Stimulated activated naive B cell treated with anti-CD40 and anti-IgM and Interleukin-4, amounts not matched to agents 10 μg/mL and 1 μg/mL and 100 μg/mL, for 72 hours (primary cell): Measurements from ENCODE around the gene ATR.
"Not testable (repeated sequence)": the region's sequence is repeated elsewhere in the genome, so short reads cannot be mapped to it uniquely, and the experiment has no call there.

Source experiments
- ATAC-seq, 2 donors: fragments of 150-1000 bp; cut with Tn5 transposase; replicated peaks; 2 replicates each; pipeline ENCODE4 v1.10.0; 2021; ENCODE audit warnings: moderate library complexity in 1 of 2
- DNase-seq: peaks from one replicate; pipeline ENCODE4 v3.0.0; 2021
- H3K27ac Mint-ChIP-seq: one replicate; pipeline ENCODE4 v1.8.0; 2022; ENCODE audit warnings: mild to moderate bottlenecking, mixed read lengths
- H3K27me3 Mint-ChIP-seq, 2 donors: one replicate each; pipeline ENCODE4 v1.8.0; 2022; ENCODE audit warnings: mixed read lengths in 2 of 2
- H3K36me3 Mint-ChIP-seq, 2 donors: one replicate each; pipeline ENCODE4 v1.8.0; 2022; ENCODE audit warnings: mixed read lengths in 2 of 2, mild to moderate bottlenecking in 1 of 2
- H3K4me1 Mint-ChIP-seq, 2 donors: one replicate each; pipeline ENCODE4 v1.8.0; 2022; ENCODE audit warnings: mixed read lengths in 2 of 2, mild to moderate bottlenecking in 1 of 2
- H3K4me3 Mint-ChIP-seq, 2 donors: one replicate each; pipeline ENCODE4 v1.8.0; 2022; ENCODE audit warnings: mild to moderate bottlenecking in 2 of 2, mixed read lengths in 2 of 2, moderate library complexity in 1 of 2
- H3K9me3 Mint-ChIP-seq, 2 donors: one replicate each; pipeline ENCODE4 v1.8.0; 2022; ENCODE audit warnings: mixed read lengths in 2 of 2, mild to moderate bottlenecking in 1 of 2

The ATR gene

DNA sequence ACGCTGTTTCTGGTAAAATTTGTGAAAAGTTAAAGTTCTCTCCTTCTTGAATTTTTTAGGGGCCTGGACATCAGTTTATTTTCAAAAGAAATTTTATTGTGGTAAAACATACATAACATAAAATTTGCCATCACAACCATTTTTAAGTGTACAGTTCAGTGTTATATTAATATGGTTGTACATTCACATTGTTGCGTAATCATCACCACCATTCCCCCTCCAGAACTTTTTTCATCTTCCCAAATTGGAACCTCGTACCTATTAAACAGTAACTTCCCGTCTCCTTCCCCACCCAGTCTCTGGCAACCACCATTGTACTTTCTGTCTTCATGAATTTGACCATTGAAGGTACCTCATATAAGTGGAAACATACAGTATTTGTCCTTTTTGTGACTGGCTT lies 107.7 kb downstream of the ATR start:
- no peak for ATAC-seq
- peaks cover 11 to 23% of the 10 kb centered on the region in 2 donors for H3K36me3 Mint-ChIP-seq

DNA sequence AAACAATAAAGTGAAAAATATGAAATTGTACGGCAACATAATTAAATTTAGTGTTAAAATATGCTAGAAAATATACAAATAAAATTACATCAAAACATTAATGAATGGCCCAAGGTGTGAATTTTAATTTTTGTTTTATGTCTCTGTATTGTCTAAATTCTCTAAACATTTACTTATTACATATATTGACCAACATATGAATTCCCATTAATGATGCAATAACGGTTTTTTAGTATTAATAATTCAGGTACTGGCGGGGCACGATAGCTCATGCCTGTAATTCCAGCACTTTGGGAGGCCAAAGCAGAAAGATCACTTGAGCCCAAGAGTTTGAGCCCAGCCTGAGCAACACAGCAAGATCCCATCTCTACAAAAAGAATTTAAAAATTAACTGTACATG lies 110.1 kb downstream of the ATR start:
- DNase-seq (no peak), ATAC-seq (no peak)
- no peaks in the 10 kb centered on the region for H3K27me3 Mint-ChIP-seq
- peaks cover 14 to 30% of the 10 kb centered on the region in 2 donors for H3K36me3 Mint-ChIP-seq
- no peaks in the 10 kb centered on the region for H3K4me1 Mint-ChIP-seq
- H3K27ac Mint-ChIP-seq, result no peak overlapping the region
- H3K9me3 Mint-ChIP-seq, result no peaks in the 10 kb centered on the region
- H3K4me3 Mint-ChIP-seq, result no peak overlapping the region

More for the DNA sequence above, 107.7 kb downstream of the ATR start:
- no peak overlapping the region for H3K27ac Mint-ChIP-seq
- no peaks in the 10 kb centered on the region for H3K4me1 Mint-ChIP-seq
- H3K27me3 Mint-ChIP-seq, result no peaks in the 10 kb centered on the region
- H3K4me3 Mint-ChIP-seq, result no peak overlapping the region
- peaks cover 0 to 1% of the 10 kb centered on the region in 2 donors for H3K9me3 Mint-ChIP-seq
- DNase-seq, result no peak

- Mint-ChIP-seq H3K4me1 (no peaks in the 10 kb centered on the region), H3K4me3 (no peak overlapping the region), H3K36me3 (peaks cover 8 to 25% of the 10 kb centered on the region in 2 donors), H3K9me3 (no peaks in the 10 kb centered on the region), H3K27me3 (no peaks in the 10 kb centered on the region), H3K27ac (no peak overlapping the region)
- DNase-seq (no peak), ATAC-seq (no peak)
These were observed 110.8 kb downstream of the ATR start for GRCh38 chr3:142467768-142468167.

GRCh38 chr3:142460689-142461088 lies 117.8 kb downstream of the ATR start:
- no peaks in the 10 kb centered on the region for H3K4me1 Mint-ChIP-seq
- no peak for ATAC-seq
- H3K27ac Mint-ChIP-seq, result no peak overlapping the region
- H3K36me3 Mint-ChIP-seq, result peaks cover 20 to 31% of the 10 kb centered on the region in 2 donors
- no peak overlapping the region for H3K4me3 Mint-ChIP-seq
- no peaks in the 10 kb centered on the region for H3K9me3 Mint-ChIP-seq
- H3K27me3 Mint-ChIP-seq, result no peaks in the 10 kb centered on the region
- no peak for DNase-seq

GRCh38 chr3:142459929-142460328 lies 118.6 kb downstream of the ATR start:
- Mint-ChIP-seq H3K4me1 (no peaks in the 10 kb centered on the region), H3K27me3 (no peaks in the 10 kb centered on the region), H3K4me3 (no peak overlapping the region), H3K27ac (no peak overlapping the region), H3K9me3 (no peaks in the 10 kb centered on the region), H3K36me3 (peaks cover 25 to 32% of the 10 kb centered on the region in 2 donors)
- ATAC-seq (no peak), DNase-seq (no peak)

DNA sequence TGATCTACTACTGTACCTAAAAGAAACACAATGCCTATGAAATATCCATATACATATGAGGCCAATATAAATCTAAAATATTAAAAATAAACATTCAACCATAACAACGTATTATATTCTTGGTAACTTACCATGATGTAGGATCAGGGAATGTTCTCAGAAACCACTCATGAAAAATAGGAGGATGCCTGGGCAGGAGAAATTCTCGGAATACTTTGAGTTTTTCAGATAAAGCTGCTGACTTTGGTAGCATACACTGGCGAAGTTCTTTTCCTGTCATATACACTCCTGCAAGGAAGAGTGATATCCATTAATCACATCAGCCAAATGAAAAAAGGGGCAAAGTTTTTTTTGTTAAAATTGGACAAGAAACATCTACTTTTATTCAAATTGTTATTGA lies 119.4 kb downstream of the ATR start:
- Mint-ChIP-seq H3K27ac (no peak overlapping the region), H3K9me3 (no peaks in the 10 kb centered on the region), H3K36me3 (peaks cover 27 to 32% of the 10 kb centered on the region in 2 donors), H3K4me3 (no peak overlapping the region), H3K4me1 (no peaks in the 10 kb centered on the region), H3K27me3 (no peaks in the 10 kb centered on the region)
- no peak for ATAC-seq
- no peak for DNase-seq

DNA sequence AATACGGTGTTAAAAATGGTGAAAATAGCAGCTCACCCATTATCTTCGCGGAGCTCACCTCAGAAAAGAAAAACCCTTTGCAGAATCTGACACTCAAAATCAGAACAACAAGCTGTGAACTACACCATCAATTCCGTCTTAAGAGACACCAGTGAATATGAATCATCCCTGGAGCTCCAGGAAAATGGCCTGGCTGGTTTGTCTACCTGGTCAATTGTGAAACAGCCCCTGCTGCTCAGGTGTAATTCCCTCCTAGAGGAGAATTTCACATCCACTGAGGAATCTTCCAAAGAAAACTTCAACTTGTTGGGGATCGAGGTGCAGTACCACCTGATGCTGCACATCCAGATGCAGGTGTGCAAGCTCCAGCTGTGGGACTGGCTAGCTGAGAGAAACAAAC lies 127.7 kb downstream of the ATR start:
- Mint-ChIP-seq H3K27me3 (no peaks in the 10 kb centered on the region), H3K36me3 (peaks cover 25 to 41% of the 10 kb centered on the region in 2 donors), H3K27ac (no peak overlapping the region), H3K9me3 (no peaks in the 10 kb centered on the region), H3K4me3 (no peak overlapping the region), H3K4me1 (peaks cover 7 to 21% of the 10 kb centered on the region in 2 donors)
- DNase-seq (no peak), ATAC-seq (no peak)

DNA sequence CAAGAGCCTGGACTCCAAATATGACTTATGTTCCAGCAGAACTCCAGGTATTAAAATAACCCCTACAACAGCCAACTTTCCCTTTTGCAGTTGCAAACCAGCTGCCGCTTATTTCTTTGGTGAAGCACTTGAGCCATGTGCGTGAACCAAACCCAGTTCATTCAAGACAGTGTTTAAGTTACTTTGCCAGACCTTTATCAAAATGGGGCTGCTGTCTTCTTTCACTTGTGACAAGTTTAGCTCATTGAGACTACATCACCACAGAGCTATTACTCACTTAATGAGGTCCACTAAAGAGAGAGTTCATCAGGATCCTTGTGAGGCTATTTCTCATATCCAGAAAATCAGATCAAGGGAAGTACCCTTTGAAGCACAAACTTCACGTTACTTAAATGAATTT lies 128.3 kb downstream of the ATR start:
- peaks cover 18 to 35% of the 10 kb centered on the region in 2 donors for H3K36me3 Mint-ChIP-seq
- no peak for DNase-seq
- H3K4me3 Mint-ChIP-seq, result no peak overlapping the region
- H3K27me3 Mint-ChIP-seq, result no peaks in the 10 kb centered on the region
- ATAC-seq, result no peak
- H3K9me3 Mint-ChIP-seq, result no peaks in the 10 kb centered on the region
- H3K27ac Mint-ChIP-seq, result no peak overlapping the region
- peaks cover 13 to 28% of the 10 kb centered on the region in 2 donors for H3K4me1 Mint-ChIP-seq

- H3K27me3 Mint-ChIP-seq, result no peaks in the 10 kb centered on the region
- peak; percentile 95 for DNase-seq
- H3K4me1 Mint-ChIP-seq, result peaks cover 22 to 43% of the 10 kb centered on the region in 2 donors
- ATAC-seq, result peak; percentile 98 to 99
- peak within 1 kb of the TSS; percentile 99 for H3K27ac Mint-ChIP-seq
- H3K9me3 Mint-ChIP-seq, result no peaks in the 10 kb centered on the region
- peaks cover 10 to 31% of the 10 kb centered on the region in 2 donors for H3K36me3 Mint-ChIP-seq
- peak within 1 kb of the TSS; percentile 95 to 96 for H3K4me3 Mint-ChIP-seq
These were observed 130.4 kb downstream of the ATR start, which contains the start of gene XRN1 for GRCh38 chr3:142447852-142448823. Gene XRN1 (minus strand): TSS chr3:142448037. CDS start chr3:142447944, 93 bp downstream.

GRCh38 chr3:142447301-142447851 lies 131.2 kb downstream of the ATR start:
- Mint-ChIP-seq H3K27ac (peak overlapping the region; percentile 99), H3K36me3 (peaks cover 12 to 29% of the 10 kb centered on the region in 2 donors), H3K27me3 (no peaks in the 10 kb centered on the region), H3K9me3 (no peaks in the 10 kb centered on the region), H3K4me1 (peaks cover 25 to 48% of the 10 kb centered on the region in 2 donors), H3K4me3 (peak overlapping the region; percentile 95 to 96)
- ATAC-seq (peak; percentile 39 to 44), DNase-seq (peak; percentile 18)

GRCh38 chr3:142445816-142446254 lies 132.7 kb downstream of the ATR start:
- Mint-ChIP-seq H3K36me3 (peaks cover 11 to 23% of the 10 kb centered on the region in 2 donors), H3K9me3 (no peaks in the 10 kb centered on the region), H3K27me3 (no peaks in the 10 kb centered on the region), H3K27ac (peak overlapping the region; percentile 71), H3K4me3 (peak overlapping the region; percentile 95 to 96), H3K4me1 (peaks cover 27 to 52% of the 10 kb centered on the region in 2 donors)
- no peak for DNase-seq
- ATAC-seq, result peak; percentile 19 to 29

- H3K27ac Mint-ChIP-seq, result no peak overlapping the region
- no peak for DNase-seq
- H3K36me3 Mint-ChIP-seq, result peaks cover 11 to 19% of the 10 kb centered on the region in 2 donors
- no peaks in the 10 kb centered on the region for H3K27me3 Mint-ChIP-seq
- no peak for ATAC-seq
- no peaks in the 10 kb centered on the region for H3K9me3 Mint-ChIP-seq
- H3K4me3 Mint-ChIP-seq, result no peak overlapping the region
- H3K4me1 Mint-ChIP-seq, result peaks cover 28 to 58% of the 10 kb centered on the region in 2 donors
These were observed 134.2 kb downstream of the ATR start for GRCh38 chr3:142444343-142444742.

- Mint-ChIP-seq H3K36me3 (peaks cover 11 to 19% of the 10 kb centered on the region in 2 donors), H3K4me1 (peaks cover 35 to 60% of the 10 kb centered on the region in 2 donors)
- not testable (repeated sequence) for H3K27ac Mint-ChIP-seq, DNase-seq, H3K4me3 Mint-ChIP-seq, H3K27me3 Mint-ChIP-seq, ATAC-seq, H3K9me3 Mint-ChIP-seq
These were observed 135.5 kb downstream of the ATR start for GRCh38 chr3:142443060-142443459.

GRCh38 chr3:142439499-142440220 lies 138.9 kb downstream of the ATR start:
- not testable (repeated sequence) for H3K27ac Mint-ChIP-seq, H3K4me3 Mint-ChIP-seq, H3K27me3 Mint-ChIP-seq, ATAC-seq, DNase-seq, H3K9me3 Mint-ChIP-seq
- Mint-ChIP-seq H3K36me3 (peaks cover 15% of the 10 kb centered on the region in 2 donors), H3K4me1 (peaks cover 25 to 46% of the 10 kb centered on the region in 2 donors)
